Peyer's patch (tissue), 4 donors: ENCODE results near the gene EXTL1. TPM values are rescaled to one million over a fixed set of nuclear protein-coding genes. Genes with fewer than 3 reads are reported as not detected.
A peak's percentile ranks its signal among the peaks of the same experiment; 100 is the strongest.

Experiments
- DNase-seq, 3 donors: peaks; one replicate each; pipeline ENCODE4 v3.0.0-alpha.2; 2017 to 2019
- H3K27ac ChIP-seq, 4 donors: fragments of 200-600 bp; sonication (generic); one replicate each; pipeline ENCODE4 v1.5.1; 2016 to 2019
- H3K27me3 ChIP-seq, 2 donors: fragments of 200-600 bp; sonication (generic); one replicate each; pipeline ENCODE4 v1.5.1; 2019
- H3K36me3 ChIP-seq, 3 donors: fragments of 200-600 bp; sonication (generic); one replicate each; pipeline ENCODE4 v1.5.1; 2016 to 2019
- H3K4me1 ChIP-seq, 4 donors: fragments of 200-600 bp; sonication (generic); one replicate each; pipeline ENCODE4 v1.5.1; 2016 to 2019
- H3K4me3 ChIP-seq, 4 donors: fragments of 200-600 bp; sonication (generic); 1 replicate in 3 of 4; 2 replicates in 1 of 4; pipeline ENCODE4 v1.5.1; 2016 to 2019; ENCODE audit warnings: mild to moderate bottlenecking in 1 of 4
- H3K9me3 ChIP-seq, 4 donors: fragments of 200-600 bp; sonication (generic); one replicate each; pipeline ENCODE4 v1.5.1; 2016 to 2019; ENCODE audit warnings: mild to moderate bottlenecking in 1 of 4
- POLR2A ChIP-seq, 2 donors: fragments of 450-650 bp; IDR thresholded peaks; one replicate each; pipeline ENCODE4 v1.5.1; 2017; ENCODE audit warnings: antibody characterized with exemption in 2 of 2, mild to moderate bottlenecking in 2 of 2, moderate library complexity in 2 of 2
- total RNA-seq, 4 donors: library from RNA; depleted of rRNA; stranded (reverse); fragments of >200 nt; gene quantifications; one replicate each; pipeline ENCODE4 v1.1.0, GENCODE V29; 2016
- TF ChIP-seq, protein P1 (sequence below), 6 experiments: fragments of 450-650 bp in 4 of 6; fragments of 200-600 bp in 2 of 6; sonication (generic) in 1 of 6; IDR thresholded peaks; one replicate each; pipeline ENCODE4 v1.5.1; 2017 to 2019; ENCODE audit warnings: antibody characterized with exemption in 6 of 6, mild to moderate bottlenecking in 3 of 6, moderate library complexity in 1 of 6

EXTL1 gene
- total RNA-seq, 4 donors from 2014 or later, result not detected

DNA sequence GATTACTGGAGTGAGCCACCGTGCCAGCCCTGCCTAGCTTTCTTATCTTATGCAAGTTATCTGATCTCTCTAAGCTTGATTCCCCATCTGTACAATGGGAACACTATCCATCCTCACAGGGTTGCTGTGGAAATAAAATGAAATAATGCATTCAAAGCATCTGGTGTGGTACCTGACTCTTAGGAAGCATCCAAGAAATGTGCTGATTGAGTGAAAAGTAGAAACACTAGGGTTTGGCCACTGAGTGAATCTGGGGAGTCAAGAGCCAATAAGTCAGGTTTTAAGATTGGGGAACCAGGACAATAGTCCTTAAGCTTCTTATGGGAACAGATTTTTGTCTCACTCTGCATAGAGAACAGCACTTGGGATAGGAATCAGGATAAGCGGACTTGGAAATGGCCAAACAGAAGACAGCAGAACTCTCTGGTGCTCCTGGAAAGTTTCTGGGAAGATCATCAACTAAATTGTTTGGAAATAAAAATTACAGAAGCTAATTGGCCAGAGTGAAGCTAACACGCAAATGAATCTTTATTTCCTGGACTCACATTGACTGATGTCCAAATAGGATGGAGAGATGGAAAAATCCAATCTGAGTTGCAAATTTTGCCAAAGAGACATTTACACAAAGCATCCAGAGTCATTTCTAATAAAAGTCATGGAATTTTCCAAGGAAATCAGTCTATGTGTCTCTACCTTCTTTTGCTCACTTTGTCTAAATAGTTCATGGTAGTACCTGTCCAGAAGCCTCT is 27.0 kb upstream of the EXTL1 start:
- Histone ChIP-seq H3K27ac (no peak overlapping the region), H3K4me3 (no peak overlapping the region), H3K27me3 (no peaks in the 10 kb centered on the region), H3K36me3 (peaks cover 0 to 13% (median 0%) of the 10 kb centered on the region in 3 donors), H3K9me3 (no peaks in the 10 kb centered on the region), H3K4me1 (peaks cover 2 to 22% (median 7%) of the 10 kb centered on the region in 4 donors)
- TF ChIP-seq, protein P1, sequence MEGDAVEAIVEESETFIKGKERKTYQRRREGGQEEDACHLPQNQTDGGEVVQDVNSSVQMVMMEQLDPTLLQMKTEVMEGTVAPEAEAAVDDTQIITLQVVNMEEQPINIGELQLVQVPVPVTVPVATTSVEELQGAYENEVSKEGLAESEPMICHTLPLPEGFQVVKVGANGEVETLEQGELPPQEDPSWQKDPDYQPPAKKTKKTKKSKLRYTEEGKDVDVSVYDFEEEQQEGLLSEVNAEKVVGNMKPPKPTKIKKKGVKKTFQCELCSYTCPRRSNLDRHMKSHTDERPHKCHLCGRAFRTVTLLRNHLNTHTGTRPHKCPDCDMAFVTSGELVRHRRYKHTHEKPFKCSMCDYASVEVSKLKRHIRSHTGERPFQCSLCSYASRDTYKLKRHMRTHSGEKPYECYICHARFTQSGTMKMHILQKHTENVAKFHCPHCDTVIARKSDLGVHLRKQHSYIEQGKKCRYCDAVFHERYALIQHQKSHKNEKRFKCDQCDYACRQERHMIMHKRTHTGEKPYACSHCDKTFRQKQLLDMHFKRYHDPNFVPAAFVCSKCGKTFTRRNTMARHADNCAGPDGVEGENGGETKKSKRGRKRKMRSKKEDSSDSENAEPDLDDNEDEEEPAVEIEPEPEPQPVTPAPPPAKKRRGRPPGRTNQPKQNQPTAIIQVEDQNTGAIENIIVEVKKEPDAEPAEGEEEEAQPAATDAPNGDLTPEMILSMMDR (IDR thresholded peaks at IDR 0.05), result no peak
- no peak for TF ChIP-seq POLR2A (IDR thresholded peaks at IDR 0.05)
- DNase-seq, result no peak

DNA sequence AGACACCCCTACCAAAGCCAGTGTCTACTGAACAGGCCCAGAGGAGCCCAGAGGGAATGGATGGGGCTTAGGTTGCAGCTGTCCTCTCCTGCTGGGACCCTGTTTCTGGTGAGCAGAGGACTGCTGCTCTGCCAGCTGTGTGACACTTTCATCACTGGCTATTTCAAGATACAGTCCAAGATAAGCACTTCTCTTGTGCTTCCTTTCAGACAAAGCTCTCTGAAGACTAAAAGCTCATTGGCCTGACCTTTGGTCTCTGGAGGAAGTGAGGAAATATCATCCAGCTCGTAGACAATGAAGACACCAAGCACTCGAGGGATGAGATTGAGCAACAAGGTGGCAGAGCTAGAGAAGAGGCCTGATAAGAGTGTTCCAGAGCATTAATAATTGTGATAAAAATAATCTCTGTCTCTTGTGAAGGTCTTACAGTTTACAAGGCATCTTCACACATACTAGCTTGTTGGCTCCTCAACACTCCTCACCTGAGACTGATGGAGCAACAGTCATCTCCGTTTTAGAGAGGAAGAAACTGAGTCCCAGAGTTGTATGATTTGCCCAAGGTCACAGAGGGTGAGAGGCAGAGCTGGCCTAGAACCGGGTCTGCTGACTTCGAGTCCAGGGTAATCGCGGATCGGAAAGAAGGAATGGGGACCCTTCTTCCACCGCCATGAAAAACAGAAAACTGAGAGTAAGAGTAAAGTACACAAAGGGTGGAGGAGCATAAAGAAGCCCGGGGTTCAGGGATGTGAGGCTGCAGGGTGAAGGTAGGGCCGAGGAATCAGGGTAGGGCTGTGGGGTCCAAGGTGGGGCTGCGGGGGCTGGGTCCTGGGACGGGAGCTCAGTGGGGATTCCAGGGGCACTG is 24.4 kb upstream of the EXTL1 start:
- TF ChIP-seq POLR2A (IDR thresholded peaks at IDR 0.05), result peak; percentile 50 to 70
- TF ChIP-seq, protein P1 (IDR thresholded peaks at IDR 0.05), result no peak
- DNase-seq, result peak in 2 of 3 donors; percentile 51 to 76

DNA sequence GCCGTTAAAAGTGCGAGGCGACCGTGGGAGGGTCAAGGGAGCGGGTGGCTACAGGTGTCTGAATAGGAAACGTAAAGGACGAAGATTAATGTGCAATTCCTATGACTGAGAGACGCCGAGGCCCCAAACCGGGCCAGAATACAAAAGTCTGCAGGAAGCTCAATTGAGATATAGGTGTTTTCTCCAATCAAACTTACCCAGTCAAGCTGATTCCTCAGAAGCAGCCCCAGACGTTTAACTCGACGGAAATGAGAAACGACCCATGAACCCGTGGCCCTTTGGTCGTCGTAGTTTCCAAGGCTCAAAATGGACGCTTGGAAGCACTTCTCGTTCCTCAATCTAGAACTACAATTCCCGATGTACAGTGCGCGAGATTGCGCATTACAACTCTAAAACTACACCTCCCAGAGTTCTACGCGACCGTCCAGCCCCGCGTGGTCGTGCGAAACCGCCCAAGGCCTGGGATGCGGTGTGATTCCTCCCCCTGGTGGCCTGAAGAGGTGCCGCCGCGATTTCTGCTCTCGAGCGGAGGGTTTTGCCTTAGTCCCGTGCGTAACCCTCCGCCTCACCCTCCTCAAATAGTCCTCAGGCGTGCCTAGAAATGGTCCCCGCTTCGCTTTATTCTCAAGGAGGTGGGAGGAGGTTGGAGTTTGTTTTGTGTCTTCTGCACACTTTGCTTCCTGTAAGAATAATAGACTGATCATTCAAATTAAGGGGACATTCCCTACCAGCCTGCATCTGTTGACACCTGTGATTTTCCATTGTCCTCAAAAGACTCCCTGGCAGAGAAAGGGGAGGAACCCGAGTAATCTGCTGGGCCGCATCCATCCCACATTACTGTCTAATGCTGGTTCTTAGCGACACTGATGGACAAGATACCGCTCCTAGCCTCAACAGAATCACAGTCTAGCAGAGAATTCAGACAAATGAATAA is 23.5 kb upstream of the EXTL1 start, which contains the start of gene PAFAH2:
TSS of gene PAFAH2 (minus strand) at position 236 of the 934 bp plus-strand sequence. CDS start 7,247 bp downstream, outside the sequence.
- TF ChIP-seq, protein P1 (IDR thresholded peaks at IDR 0.05), result peak; percentile 94 to 100 (median 100)
- peak; percentile 20 to 48 for TF ChIP-seq POLR2A (IDR thresholded peaks at IDR 0.05)
- Histone ChIP-seq H3K27me3 (no peaks in the 10 kb centered on the region), H3K27ac (peak within 1 kb of the TSS; percentile 85 to 97 (median 87)), H3K4me1 (peaks cover 2 to 19% (median 7%) of the 10 kb centered on the region in 4 donors), H3K36me3 (no peaks in the 10 kb centered on the region), H3K4me3 (peak within 1 kb of the TSS; percentile 60 to 81 (median 64)), H3K9me3 (no peaks in the 10 kb centered on the region)
- DNase-seq, result peak; percentile 96 to 98 (median 97)

More for the DNA sequence above, 24.4 kb upstream of the EXTL1 start:
- no peaks in the 10 kb centered on the region for H3K9me3 ChIP-seq
- no peaks in the 10 kb centered on the region for H3K36me3 ChIP-seq
- peaks cover 2 to 19% (median 7%) of the 10 kb centered on the region in 4 donors for H3K4me1 ChIP-seq
- H3K27me3 ChIP-seq, result no peaks in the 10 kb centered on the region
- H3K27ac ChIP-seq, result peak overlapping the region; percentile 85 to 97 (median 87)
- peak overlapping the region; percentile 60 to 81 (median 64) for H3K4me3 ChIP-seq

DNA sequence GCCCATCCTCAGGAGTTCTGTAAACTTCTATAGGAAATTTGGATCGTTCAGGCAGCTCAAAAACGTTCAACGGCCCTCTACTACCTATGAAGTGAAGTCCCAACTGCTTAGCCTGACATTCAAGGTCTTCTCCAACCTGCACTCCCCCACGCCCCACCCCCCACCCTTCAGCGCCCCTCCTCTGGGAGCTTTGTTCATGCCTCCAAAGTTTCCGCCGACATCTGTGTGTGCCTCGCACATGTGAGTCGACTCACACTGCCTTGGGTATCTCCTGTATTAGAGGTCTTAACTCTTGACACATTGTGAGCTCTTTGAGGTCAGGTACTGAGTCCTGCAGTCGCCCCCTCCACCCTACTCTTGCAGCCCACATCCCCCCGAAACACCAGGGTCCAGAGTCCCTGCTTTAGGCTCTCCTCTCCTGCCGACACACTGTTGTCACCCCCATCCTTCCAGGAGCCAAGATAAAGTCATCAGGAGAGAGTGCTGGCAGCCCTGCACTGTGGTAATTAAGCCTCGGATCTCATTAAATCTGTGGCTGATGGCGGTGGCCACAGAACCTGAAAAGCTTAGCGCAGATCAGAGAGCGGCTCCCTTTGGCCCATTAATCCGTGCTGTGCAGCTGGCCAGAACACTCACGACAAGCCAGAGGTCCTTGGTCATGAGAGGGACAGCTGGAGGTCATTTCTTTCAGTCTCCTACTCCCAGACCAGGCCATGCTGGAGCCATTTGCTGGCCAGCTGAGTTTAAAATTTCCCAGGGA is 22.4 kb upstream of the EXTL1 start:
- Histone ChIP-seq H3K36me3 (no peaks in the 10 kb centered on the region), H3K9me3 (no peaks in the 10 kb centered on the region), H3K27ac (no peak overlapping the region), H3K4me3 (no peak overlapping the region), H3K27me3 (no peaks in the 10 kb centered on the region), H3K4me1 (peaks cover 2 to 19% (median 7%) of the 10 kb centered on the region in 4 donors)
- DNase-seq, result no peak
- TF ChIP-seq POLR2A (IDR thresholded peaks at IDR 0.05), result no peak
- TF ChIP-seq, protein P1 (IDR thresholded peaks at IDR 0.05), result no peak
